Progenitor cell of endocrine pancreas (in vitro differentiated cells): ENCODE measurements around the gene DNAJA3. TPM values are rescaled to one million over a fixed set of nuclear protein-coding genes. Genes with fewer than 3 reads are reported as not detected.

ENCODE experiments used
- DNase-seq: peaks from one replicate; pipeline ENCODE4 v3.0.0; 2021; ENCODE audit warnings: low spot score; ENCODE audit not compliant: unreplicated experiment
- H3K27ac Mint-ChIP-seq: 2 replicates; pipeline ENCODE4 v1.8.0; 2021; ENCODE audit warnings: mild to moderate bottlenecking, moderate library complexity, mixed read lengths
- H3K27me3 Mint-ChIP-seq: 2 replicates; pipeline ENCODE4 v1.8.0; 2021; ENCODE audit warnings: mixed read lengths
- H3K36me3 Mint-ChIP-seq: 2 replicates; pipeline ENCODE4 v1.8.0; 2022; ENCODE audit warnings: mixed read lengths; ENCODE audit not compliant: insufficient read depth
- H3K4me1 Mint-ChIP-seq: 2 replicates; pipeline ENCODE4 v1.8.0; 2021; ENCODE audit warnings: low read depth, mixed read lengths
- H3K4me3 Mint-ChIP-seq: 2 replicates; pipeline ENCODE4 v1.8.0; 2021; ENCODE audit warnings: low read depth, mild to moderate bottlenecking, moderate library complexity, mixed read lengths
- H3K9me3 Mint-ChIP-seq: 2 replicates; pipeline ENCODE4 v1.8.0; 2021; ENCODE audit warnings: low read depth, mixed read lengths
- CTCF ChIP-seq: fragments of 200-600 bp; sonication (generic); IDR thresholded peaks from one replicate; pipeline ENCODE4 v1.5.0; 2021; ENCODE audit warnings: antibody characterized with exemption, mild to moderate bottlenecking; ENCODE audit not compliant: unreplicated experiment
- total RNA-seq: library from RNA; stranded (reverse); gene quantifications from 2 replicates; pipeline ENCODE4 v1.2.1, GENCODE V29; 2021

DNAJA3 gene
- total RNA-seq, 1 donor from 2014 or later: 42.3 TPM

- Mint-ChIP-seq H3K27ac (peak overlapping the region; percentile 77), H3K36me3 (no peaks in the 10 kb centered on the region), H3K4me3 (no peak overlapping the region), H3K4me1 (peaks cover 33% of the 10 kb centered on the region), H3K9me3 (no peaks in the 10 kb centered on the region), H3K27me3 (no peaks in the 10 kb centered on the region)
- no peak for DNase-seq
- no peak for TF ChIP-seq CTCF
Observed at GRCh38 chr16:4378161-4378666, 47.5 kb upstream of the DNAJA3 start.

DNA sequence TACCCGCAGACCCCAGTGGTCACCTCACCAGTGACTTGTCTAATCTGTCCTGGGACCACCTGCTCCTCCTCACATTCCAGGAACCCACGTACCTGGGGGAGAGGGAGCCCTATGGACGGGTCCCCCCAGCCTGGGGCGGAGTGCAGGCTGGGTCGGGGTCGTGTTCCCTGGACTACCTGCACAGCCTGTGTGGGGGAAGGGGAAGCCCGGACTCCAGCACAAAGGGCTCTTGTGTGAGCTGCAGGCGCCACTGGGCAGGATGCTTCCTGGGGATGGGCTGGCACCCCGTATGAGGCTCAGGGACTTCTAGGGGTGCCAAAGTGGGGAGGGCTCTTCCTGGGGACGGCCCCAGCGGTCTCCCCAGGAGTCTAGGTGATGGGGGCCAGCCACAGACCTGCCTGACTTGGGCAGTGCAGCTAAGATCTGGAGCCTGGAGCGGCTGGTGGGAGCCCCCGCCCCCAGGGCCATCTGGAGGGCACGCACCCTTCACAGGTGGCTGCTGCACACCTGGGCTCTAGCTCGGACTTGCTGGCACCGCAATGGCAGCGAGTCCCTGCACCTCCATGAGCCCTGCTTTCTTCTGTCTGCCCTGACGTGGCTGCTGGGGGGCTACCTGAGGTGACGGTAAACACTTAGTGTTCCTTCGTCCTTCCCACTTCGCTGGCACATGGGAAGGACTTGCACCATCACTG lies 46.5 kb upstream of the DNAJA3 start:
- Mint-ChIP-seq H3K4me3 (no peak overlapping the region), H3K36me3 (no peaks in the 10 kb centered on the region), H3K4me1 (peaks cover 28% of the 10 kb centered on the region), H3K27ac (peak overlapping the region; percentile 41), H3K27me3 (no peaks in the 10 kb centered on the region), H3K9me3 (no peaks in the 10 kb centered on the region)
- no peak for TF ChIP-seq CTCF
- no peak for DNase-seq

DNA sequence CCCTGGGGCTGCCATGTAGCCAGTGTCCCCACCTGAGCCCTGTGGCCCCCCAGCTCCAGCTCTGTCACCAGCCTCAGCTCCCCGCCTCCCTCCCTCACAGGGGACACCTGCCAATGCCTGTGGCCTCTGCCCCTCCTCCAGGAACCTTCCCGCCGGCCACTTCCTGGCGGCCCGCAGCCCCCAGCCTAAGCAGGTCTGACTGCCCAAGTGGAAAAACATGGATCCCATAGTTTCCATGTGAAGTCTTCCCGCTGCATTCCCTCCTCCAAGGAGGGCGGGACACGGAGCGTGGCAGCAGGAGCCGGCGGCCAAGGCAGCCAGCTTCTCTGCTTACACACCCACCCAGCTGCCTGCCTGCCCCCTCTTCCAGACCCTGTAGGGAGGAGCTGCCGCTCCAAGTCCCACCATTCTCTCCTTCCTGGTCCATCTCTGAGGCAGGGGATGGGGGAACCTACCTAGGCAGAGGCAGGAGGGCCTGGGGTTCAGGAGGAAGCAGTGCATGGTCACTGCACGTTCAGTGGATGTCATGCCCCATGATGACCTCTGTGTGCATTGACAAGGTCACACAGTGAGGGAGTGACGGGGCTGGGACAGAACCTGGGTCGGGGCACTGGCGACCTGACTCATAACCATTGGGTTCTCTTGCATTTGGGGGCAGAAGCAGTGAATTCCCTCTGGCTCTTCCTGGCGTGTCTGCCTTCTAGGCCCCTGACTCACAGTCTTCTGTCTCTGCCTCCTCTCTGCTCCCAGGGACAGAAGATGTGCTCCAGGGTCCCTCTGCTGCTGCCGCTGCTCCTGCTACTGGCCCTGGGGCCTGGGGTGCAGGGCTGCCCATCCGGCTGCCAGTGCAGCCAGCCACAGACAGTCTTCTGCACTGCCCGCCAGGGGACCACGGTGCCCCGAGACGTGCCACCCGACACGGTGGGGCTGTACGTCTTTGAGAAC lies 45.3 kb upstream of the DNAJA3 start:
- no peaks in the 10 kb centered on the region for H3K9me3 Mint-ChIP-seq
- no peaks in the 10 kb centered on the region for H3K27me3 Mint-ChIP-seq
- no peaks in the 10 kb centered on the region for H3K36me3 Mint-ChIP-seq
- H3K27ac Mint-ChIP-seq: no peak overlapping the region
- no peak for TF ChIP-seq CTCF
- no peak for DNase-seq
- H3K4me3 Mint-ChIP-seq: no peak overlapping the region
- H3K4me1 Mint-ChIP-seq: peaks cover 25% of the 10 kb centered on the region

DNA sequence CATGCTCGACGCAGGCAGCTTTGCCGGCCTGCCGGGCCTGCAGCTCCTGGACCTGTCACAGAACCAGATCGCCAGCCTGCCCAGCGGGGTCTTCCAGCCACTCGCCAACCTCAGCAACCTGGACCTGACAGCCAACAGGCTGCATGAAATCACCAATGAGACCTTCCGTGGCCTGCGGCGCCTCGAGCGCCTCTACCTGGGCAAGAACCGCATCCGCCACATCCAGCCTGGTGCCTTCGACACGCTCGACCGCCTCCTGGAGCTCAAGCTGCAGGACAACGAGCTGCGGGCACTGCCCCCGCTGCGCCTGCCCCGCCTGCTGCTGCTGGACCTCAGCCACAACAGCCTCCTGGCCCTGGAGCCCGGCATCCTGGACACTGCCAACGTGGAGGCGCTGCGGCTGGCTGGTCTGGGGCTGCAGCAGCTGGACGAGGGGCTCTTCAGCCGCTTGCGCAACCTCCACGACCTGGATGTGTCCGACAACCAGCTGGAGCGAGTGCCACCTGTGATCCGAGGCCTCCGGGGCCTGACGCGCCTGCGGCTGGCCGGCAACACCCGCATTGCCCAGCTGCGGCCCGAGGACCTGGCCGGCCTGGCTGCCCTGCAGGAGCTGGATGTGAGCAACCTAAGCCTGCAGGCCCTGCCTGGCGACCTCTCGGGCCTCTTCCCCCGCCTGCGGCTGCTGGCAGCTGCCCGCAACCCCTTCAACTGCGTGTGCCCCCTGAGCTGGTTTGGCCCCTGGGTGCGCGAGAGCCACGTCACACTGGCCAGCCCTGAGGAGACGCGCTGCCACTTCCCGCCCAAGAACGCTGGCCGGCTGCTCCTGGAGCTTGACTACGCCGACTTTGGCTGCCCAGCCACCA lies 44.4 kb upstream of the DNAJA3 start:
- H3K4me3 Mint-ChIP-seq: no peak overlapping the region
- no peak overlapping the region for H3K27ac Mint-ChIP-seq
- H3K4me1 Mint-ChIP-seq: peaks cover 23% of the 10 kb centered on the region
- H3K27me3 Mint-ChIP-seq: no peaks in the 10 kb centered on the region
- no peaks in the 10 kb centered on the region for H3K9me3 Mint-ChIP-seq
- H3K36me3 Mint-ChIP-seq: no peaks in the 10 kb centered on the region
- TF ChIP-seq CTCF: no peak
- no peak for DNase-seq
